22Rv1 (cell line): ENCODE results near the gene SCFD2.

Experiments used
- CTCF ChIP-seq: fragments of 450-650 bp; IDR thresholded peaks from 2 replicates; pipeline ENCODE4 v1.5.1; 2017; ENCODE audit warnings: mild to moderate bottlenecking
- ZFX ChIP-seq: fragments of 450-650 bp; IDR thresholded peaks from 2 replicates; pipeline ENCODE4 v1.6.1; 2017; ENCODE audit warnings: antibody characterized with exemption, borderline replicate concordance

- TF ChIP-seq CTCF (no peak), ZFX (no peak)
Measured at GRCh38 chr4:53022513-53023100, 343.3 kb downstream of the SCFD2 start.
